Adrenal gland (tissue), 19 donors: ENCODE results near the gene AMMECR1. TPM values are rescaled to one million over a fixed set of nuclear protein-coding genes. Genes with fewer than 3 reads are reported as not detected.
A peak's percentile ranks its signal among the peaks of the same experiment; 100 is the strongest.

Source experiments
- DNase-seq, 7 donors: peaks; one replicate each; pipeline ENCODE4 v3.0.0-alpha.2; 2019 to 2020
- H3K27ac ChIP-seq, 5 donors: fragments of 200-600 bp; sonication (generic) in 4 of 5; 1 replicate in 3 of 5; 2 replicates in 2 of 5; pipeline versions ENCODE4 v1.5.1 to v1.8.0; 2016 to 2020; ENCODE audit warnings: mild to moderate bottlenecking in 1 of 5
- H3K27me3 ChIP-seq: fragments of 200-600 bp; 2 replicates; pipeline ENCODE4 v1.8.0; 2021
- H3K36me3 ChIP-seq, 2 donors: fragments of 200-600 bp; replicated peaks in 1 of 2; 1 replicate in 1 of 2; 2 replicates in 1 of 2; pipeline versions ENCODE4 v1.5.1 to v1.8.0; 2018 to 2022
- H3K4me1 ChIP-seq, 2 donors: fragments of 200-600 bp; replicated peaks in 1 of 2; 1 replicate in 1 of 2; 2 replicates in 1 of 2; pipeline versions ENCODE4 v1.5.1 to v1.8.0; 2018 to 2021
- H3K4me3 ChIP-seq, 4 donors: fragments of 200-600 bp; sonication (generic) in 3 of 4; one replicate each; pipeline ENCODE4 v1.5.1; 2016 to 2018
- H3K9me3 ChIP-seq, 3 donors: fragments of 200-600 bp; sonication (generic) in 1 of 3; replicated peaks in 1 of 3; 1 replicate in 2 of 3; 2 replicates in 1 of 3; pipeline versions ENCODE4 v1.5.1 to v1.8.0; 2016 to 2021
- CTCF ChIP-seq, 6 experiments: fragments of 450-650 bp in 4 of 6; fragments of 200-600 bp in 2 of 6; sonication (generic) in 1 of 6; IDR thresholded peaks; 1 replicate in 5 of 6; 2 replicates in 1 of 6; pipeline versions ENCODE4 v1.5.1 to v1.8.0; 2016 to 2021; ENCODE audit warnings: antibody characterized with exemption in 6 of 6, mild to moderate bottlenecking in 2 of 6, moderate library complexity in 1 of 6
- POLR2A ChIP-seq, 2 donors: fragments of 450-650 bp; IDR thresholded peaks; one replicate each; pipeline ENCODE4 v1.6.1; 2017; ENCODE audit warnings: antibody characterized with exemption in 2 of 2, mild to moderate bottlenecking in 2 of 2, moderate library complexity in 1 of 2
- WGBS, 4 donors: extraction: QIAGEN DNeasy Blood & Tissue Kit in 2 of 4; methylation state at CpG; one replicate each; pipeline versions ENCODE4 v1.1.5 to v1.1.7; 2013 to 2017; 5-methylcytosine and 5-hydroxymethylcytosine counted together
- intact Hi-C, 2 donors: fragments of 100-400 bp; cut with DNase I; formaldehyde crosslinking; loops; one replicate each; pipeline versions ENCODE4 v1.14.1 to v1.15.0; 2022 to 2023
- long read RNA-seq, 10 donors: library from polyadenylated mRNA in 3 of 10; unstranded in 2 of 10; stranded (forward) in 1 of 10; transcript quantifications; one replicate each; pipeline ENCODE4 v2.0.0 and lab custom pipeline, GENCODE V29; 2021 to 2026
- polyA plus RNA-seq, 3 donors: library from polyadenylated mRNA; stranded (reverse); fragments of 200-250 nt in 2 of 3; fragments of 350-450 nt in 1 of 3; fragmentation: Illumina TruSeq in 1 of 3; extraction: RNeasy Lipid Tissue Mini Kit (QIAGEN cat#74804) in 1 of 3; gene quantifications; one replicate each; pipeline ENCODE4 v1.2.3, GENCODE V29; 2013 to 2014
- total RNA-seq, 9 donors: library from RNA; depleted of rRNA in 4 of 9; stranded (reverse); fragments of >200 nt in 4 of 9; fragments of 120-200 nt in 1 of 9; fragmentation: NEBNext Ultra II Directional in 1 of 9; extraction: Animal tissue kit (Norgen Biotek cat#: 25700) in 1 of 9; gene quantifications; one replicate each; pipeline versions ENCODE4 v1.1.0 to v1.2.4, GENCODE V29; 2013 to 2023
- donor health status: healthy with polysubstance abuse.
- donor health status: Bipolar disorder and iron deficiency.
- donor health status: DM: yes; HTN: yes; CAD: no.
- donor health status: DM: no; HTN: no; CAD: no.
- donor health status: DM: no; HTN: no; CAD: no.
- donor health status: DM: yes; HTN: yes; CAD: no.

Gene AMMECR1
- total RNA-seq (10 to 100 TPM in 1 of 9 donors, 1 to 10 TPM in 8; 3.4 to 20.1 (median 8.1) TPM), polyA plus RNA-seq (10 to 100 TPM in 1 of 3 donors, 1 to 10 TPM in 2; 2.6 to 11.9 (median 3.4) TPM)
- long read RNA-seq, donor 1, full-length matches to known transcripts = 3 of 3 reads
- long read RNA-seq, donor 1, partial matches to known transcripts = 0 of 3 reads
- long read RNA-seq, donor 1, other reads (novel, unspliced or antisense) = 0 of 3 reads
- long read RNA-seq, donor 2, full-length matches to known transcripts = 3 of 3 reads
- long read RNA-seq, donor 2, partial matches to known transcripts = 0 of 3 reads
- long read RNA-seq, donor 2, other reads (novel, unspliced or antisense) = 0 of 3 reads
- long read RNA-seq, donor 3, full-length matches to known transcripts = 4 of 4 reads
- long read RNA-seq, donor 3, partial matches to known transcripts = 0 of 4 reads
- long read RNA-seq, donor 3, other reads (novel, unspliced or antisense) = 0 of 4 reads
- long read RNA-seq, donor 4 = 0 reads
- long read RNA-seq, donor 5, full-length matches to known transcripts = 4 of 6 reads
- long read RNA-seq, donor 5, partial matches to known transcripts = 1 of 6 reads
- long read RNA-seq, donor 5, other reads (novel, unspliced or antisense) = 1 of 6 reads
- long read RNA-seq, donor 6, full-length matches to known transcripts = 1 of 1 reads
- long read RNA-seq, donor 6, partial matches to known transcripts = 0 of 1 reads
- long read RNA-seq, donor 6, other reads (novel, unspliced or antisense) = 0 of 1 reads
- long read RNA-seq, donor 7, partial matches to known transcripts = 0 of 1 reads
- long read RNA-seq, donor 7, other reads (novel, unspliced or antisense) = 0 of 1 reads
- long read RNA-seq, donor 8, full-length matches to known transcripts = 5 of 5 reads
- long read RNA-seq, donor 8, partial matches to known transcripts = 0 of 5 reads
- long read RNA-seq, donor 8, other reads (novel, unspliced or antisense) = 0 of 5 reads
- long read RNA-seq, donor 9, full-length matches to known transcripts = 9 of 9 reads
- long read RNA-seq, donor 9, partial matches to known transcripts = 0 of 9 reads
- long read RNA-seq, donor 9, other reads (novel, unspliced or antisense) = 0 of 9 reads
- long read RNA-seq, donor 10, full-length matches to known transcripts = 3 of 3 reads
- long read RNA-seq, donor 10, partial matches to known transcripts = 0 of 3 reads
- long read RNA-seq, donor 10, other reads (novel, unspliced or antisense) = 0 of 3 reads

- H3K36me3 ChIP-seq = no peaks in the 10 kb centered on the region
- H3K27ac ChIP-seq = peak within 1 kb of the TSS; percentile 30 to 91 (median 80)
- TF ChIP-seq POLR2A (IDR thresholded peaks at IDR 0.05) = peak in 1 of 2 donors; percentile 77
- peak in 1 of 6 experiments; percentile 8 for TF ChIP-seq CTCF (IDR thresholded peaks at IDR 0.05)
- peak within 1 kb of the TSS; percentile 40 to 68 (median 49) for H3K4me3 ChIP-seq
- DNase-seq = peak; percentile 73 to 83 (median 76)
- intact Hi-C loops = no loop called here
- H3K27me3 ChIP-seq = no peaks in the 10 kb centered on the region
- 0 to 36% (median 10%) methylated on average over 10 to 70 of the region's 78 CpGs for WGBS, 4 donors
- no peaks in the 10 kb centered on the region for H3K4me1 ChIP-seq
- H3K9me3 ChIP-seq = no peaks in the 10 kb centered on the region
Observed at GRCh38 chrX:110317820-110318663, at the start of gene AMMECR1. Gene AMMECR1 (minus strand): TSS chrX:110318085. CDS start chrX:110318071, 14 bp downstream.

- DNase-seq = no peak
- WGBS, 4 donors = 70 to 95% (median 82%) methylated on average over 1 of the region's 1 CpG
- intact Hi-C loops = no loop called here
Observed at GRCh38 chrX:110363244-110363643, 45.4 kb upstream of the AMMECR1 start.

GRCh38 chrX:110359273-110359672 lies 41.4 kb upstream of the AMMECR1 start:
- Histone ChIP-seq H3K27ac (no peak overlapping the region), H3K27me3 (no peaks in the 10 kb centered on the region), H3K36me3 (no peaks in the 10 kb centered on the region), H3K4me1 (no peaks in the 10 kb centered on the region), H3K9me3 (no peaks in the 10 kb centered on the region), H3K4me3 (no peak overlapping the region)
- no peak for DNase-seq
- intact Hi-C loops = no loop called here
- TF ChIP-seq POLR2A (IDR thresholded peaks at IDR 0.05) = no peak
- TF ChIP-seq CTCF (IDR thresholded peaks at IDR 0.05) = no peak
- 5 to 16% (median 13%) methylated on average over 1 of the region's 1 CpG for WGBS, 4 donors

More at GRCh38 chrX:110363244-110363643, 45.4 kb upstream of the AMMECR1 start:
- TF ChIP-seq CTCF (IDR thresholded peaks at IDR 0.05) = no peak
- no peak for TF ChIP-seq POLR2A (IDR thresholded peaks at IDR 0.05)
- Histone ChIP-seq H3K9me3 (no peaks in the 10 kb centered on the region), H3K27me3 (peaks cover 11% of the 10 kb centered on the region), H3K4me3 (no peak overlapping the region), H3K36me3 (no peaks in the 10 kb centered on the region), H3K27ac (no peak overlapping the region), H3K4me1 (no peaks in the 10 kb centered on the region)
